ENCODE measurements around the gene RNASET2. TPM values are rescaled to one million over a fixed set of nuclear protein-coding genes. Genes with fewer than 3 reads are reported as not detected.

Gene RNASET2
- polyA plus RNA-seq, 2 of the 4 experiments (the other 2 are of a cell fraction), result 9.3 to 11.2 TPM

GRCh38 chr6:166939894-166940293, 16.5 kb downstream of the RNASET2 start (continued):
- TF ChIP-seq, protein P1, sequence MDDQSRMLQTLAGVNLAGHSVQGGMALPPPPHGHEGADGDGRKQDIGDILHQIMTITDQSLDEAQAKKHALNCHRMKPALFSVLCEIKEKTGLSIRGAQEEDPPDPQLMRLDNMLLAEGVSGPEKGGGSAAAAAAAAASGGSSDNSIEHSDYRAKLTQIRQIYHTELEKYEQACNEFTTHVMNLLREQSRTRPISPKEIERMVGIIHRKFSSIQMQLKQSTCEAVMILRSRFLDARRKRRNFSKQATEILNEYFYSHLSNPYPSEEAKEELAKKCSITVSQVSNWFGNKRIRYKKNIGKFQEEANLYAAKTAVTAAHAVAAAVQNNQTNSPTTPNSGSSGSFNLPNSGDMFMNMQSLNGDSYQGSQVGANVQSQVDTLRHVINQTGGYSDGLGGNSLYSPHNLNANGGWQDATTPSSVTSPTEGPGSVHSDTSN (IDR thresholded peaks at IDR 0.05), result no peak
- TF ChIP-seq EHF (CRISPR knock-in tag; IDR thresholded peaks at IDR 0.05), result no peak

GRCh38 chr6:166939345-166939744, 17.0 kb downstream of the RNASET2 start:
- TF ChIP-seq MAFK (IDR thresholded peaks at IDR 0.05; ENCODE audit: partially characterized antibody) (peak; percentile 36), EHF (CRISPR knock-in tag; IDR thresholded peaks at IDR 0.05) (no peak), RCOR1 (IDR thresholded peaks at IDR 0.05; ENCODE audit: low read depth, low read length) (no peak)
- no peaks in the 10 kb centered on the region for H3K9me3 ChIP-seq
- DNase-seq (ENCODE audit: low read depth in 1 of 2, low spot score in 1 of 2) (no peak), ATAC-seq (no peak), FAIRE-seq (no peak)
- H3K4me2 ChIP-seq, result no peak overlapping the region
- POLR2A ChIA-PET, result no interaction called here
- CTCF ChIA-PET, result no interaction called here
- no peak overlapping the region for H3K4me3 ChIP-seq
- no peaks in the 10 kb centered on the region for H3K4me1 ChIP-seq
- WGBS (ENCODE audit: missing lambda C conversion rate), result 87% methylated on average over 4 of the region's 4 CpGs
- no peak overlapping the region for H3K27ac ChIP-seq

DNA sequence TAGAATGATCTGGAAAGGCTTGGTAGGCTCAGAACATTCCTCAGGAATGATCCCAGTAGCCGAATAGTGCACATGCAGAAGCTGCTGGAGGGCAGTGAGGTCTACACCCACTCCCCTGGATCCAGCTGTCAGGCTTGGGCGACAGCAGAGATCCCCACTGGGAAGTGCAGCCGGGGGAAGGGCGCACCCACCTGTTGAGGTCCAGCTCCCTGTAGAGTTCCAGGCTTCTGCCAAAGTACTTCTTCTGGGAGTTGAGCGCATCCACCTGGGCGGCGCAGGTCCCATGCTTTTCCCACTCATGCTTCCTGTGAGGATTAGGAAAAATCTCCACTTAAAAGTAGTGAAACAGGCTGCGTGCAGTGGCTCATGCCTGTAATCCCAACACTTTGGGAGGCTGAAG, 17.6 kb downstream of the RNASET2 start:
- Histone ChIP-seq H3K27ac (no peak overlapping the region), H3K9me3 (no peaks in the 10 kb centered on the region), H3K4me1 (no peaks in the 10 kb centered on the region), H3K4me2 (no peak overlapping the region), H3K4me3 (no peak overlapping the region)
- DNase-seq (ENCODE audit: low read depth in 1 of 2, low spot score in 1 of 2), result no peak
- ATAC-seq, result no peak
- no peak for FAIRE-seq
- ChIA-PET POLR2A (no interaction called here), CTCF (interaction anchor here (1.8 kb wide), 1 partner anchor 11 kb away, joined by 5 read pairs; no protein-coding TSS in a partner anchor)
- WGBS (ENCODE audit: missing lambda C conversion rate), result 95% methylated on average over 4 of the region's 8 CpGs
- no peak for TF ChIP-seq MAZ (IDR thresholded peaks at IDR 0.05; ENCODE audit: borderline replicate concordance, low read depth, low read length)
- TF ChIP-seq POLR2AphosphoS2 (conservative IDR thresholded peaks at IDR 0.05; ENCODE audit: low read length), result no peak
- TF ChIP-seq REST (IDR thresholded peaks at IDR 0.05), result no peak
- no peak for TF ChIP-seq NPAS2 (CRISPR knock-in tag; IDR thresholded peaks at IDR 0.05; ENCODE audit: borderline replicate concordance)
- TF ChIP-seq EHF (CRISPR knock-in tag; IDR thresholded peaks at IDR 0.05), result no peak
- TF ChIP-seq MYC (IDR thresholded peaks at IDR 0.05; ENCODE audit: borderline replicate concordance, low read length), result no peak
- TF ChIP-seq GATA3 (IDR thresholded peaks at IDR 0.05; ENCODE audit: borderline replicate concordance), result no peak

- WGBS (ENCODE audit: missing lambda C conversion rate), result 73% methylated on average over 12 of the region's 12 CpGs
- no peaks in the 10 kb centered on the region for H3K9me3 ChIP-seq
- H3K4me3 ChIP-seq, result no peak overlapping the region
- no peaks in the 10 kb centered on the region for H3K4me1 ChIP-seq
- no peak overlapping the region for H3K4me2 ChIP-seq
- ChIA-PET POLR2A (no interaction called here), CTCF (interaction anchor here (1.8 kb wide), 1 partner anchor 11 kb away, joined by 5 read pairs; no protein-coding TSS in a partner anchor)
- no peak overlapping the region for H3K27ac ChIP-seq
- DNase-seq (ENCODE audit: low read depth in 1 of 2, low spot score in 1 of 2), result no peak
- ATAC-seq, result no peak
- FAIRE-seq, result no peak
- TF ChIP-seq, protein P2, sequence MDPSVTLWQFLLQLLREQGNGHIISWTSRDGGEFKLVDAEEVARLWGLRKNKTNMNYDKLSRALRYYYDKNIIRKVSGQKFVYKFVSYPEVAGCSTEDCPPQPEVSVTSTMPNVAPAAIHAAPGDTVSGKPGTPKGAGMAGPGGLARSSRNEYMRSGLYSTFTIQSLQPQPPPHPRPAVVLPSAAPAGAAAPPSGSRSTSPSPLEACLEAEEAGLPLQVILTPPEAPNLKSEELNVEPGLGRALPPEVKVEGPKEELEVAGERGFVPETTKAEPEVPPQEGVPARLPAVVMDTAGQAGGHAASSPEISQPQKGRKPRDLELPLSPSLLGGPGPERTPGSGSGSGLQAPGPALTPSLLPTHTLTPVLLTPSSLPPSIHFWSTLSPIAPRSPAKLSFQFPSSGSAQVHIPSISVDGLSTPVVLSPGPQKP (IDR thresholded peaks at IDR 0.05; ENCODE audit: low read depth, low read length), result no peak
- TF ChIP-seq CBX8 (IDR thresholded peaks at IDR 0.05) (no peak), HMGXB4 (CRISPR knock-in tag; IDR thresholded peaks at IDR 0.05; ENCODE audit: borderline replicate concordance) (no peak), NFE2L2 (conservative IDR thresholded peaks at IDR 0.05; ENCODE audit: low read length) (no peak), FOSB (CRISPR knock-in tag; IDR thresholded peaks at IDR 0.05) (no peak), RNF2 (IDR thresholded peaks at IDR 0.05; ENCODE audit: borderline replicate concordance, low read depth) (no peak), E2F6 (IDR thresholded peaks at IDR 0.05; ENCODE audit: borderline replicate concordance, low read depth) (no peak), RARB (CRISPR knock-in tag; IDR thresholded peaks at IDR 0.05) (no peak), ESRRA (IDR thresholded peaks at IDR 0.05; ENCODE audit: borderline replicate concordance, low read length) (no peak), HES2 (IDR thresholded peaks at IDR 0.05) (no peak), ZNF302 (CRISPR knock-in tag; IDR thresholded peaks at IDR 0.05) (no peak), RCOR1 (IDR thresholded peaks at IDR 0.05; ENCODE audit: low read depth, low read length) (no peak), ZSCAN20 (CRISPR knock-in tag; IDR thresholded peaks at IDR 0.05) (no peak)
Measured at GRCh38 chr6:166938150-166938549, 18.2 kb downstream of the RNASET2 start.

Data from A549 (cell line).